Measurements from ENCODE around the gene PRPF38B. TPM values are rescaled to one million over a fixed set of nuclear protein-coding genes. Genes with fewer than 3 reads are reported as not detected.
A peak's percentile ranks its signal among the peaks of the same experiment; 100 is the strongest.

The PRPF38B gene, protein sequence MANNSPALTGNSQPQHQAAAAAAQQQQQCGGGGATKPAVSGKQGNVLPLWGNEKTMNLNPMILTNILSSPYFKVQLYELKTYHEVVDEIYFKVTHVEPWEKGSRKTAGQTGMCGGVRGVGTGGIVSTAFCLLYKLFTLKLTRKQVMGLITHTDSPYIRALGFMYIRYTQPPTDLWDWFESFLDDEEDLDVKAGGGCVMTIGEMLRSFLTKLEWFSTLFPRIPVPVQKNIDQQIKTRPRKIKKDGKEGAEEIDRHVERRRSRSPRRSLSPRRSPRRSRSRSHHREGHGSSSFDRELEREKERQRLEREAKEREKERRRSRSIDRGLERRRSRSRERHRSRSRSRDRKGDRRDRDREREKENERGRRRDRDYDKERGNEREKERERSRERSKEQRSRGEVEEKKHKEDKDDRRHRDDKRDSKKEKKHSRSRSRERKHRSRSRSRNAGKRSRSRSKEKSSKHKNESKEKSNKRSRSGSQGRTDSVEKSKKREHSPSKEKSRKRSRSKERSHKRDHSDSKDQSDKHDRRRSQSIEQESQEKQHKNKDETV
- total RNA-seq: 14.1 and 19.7 TPM in 2 replicates

DNA sequence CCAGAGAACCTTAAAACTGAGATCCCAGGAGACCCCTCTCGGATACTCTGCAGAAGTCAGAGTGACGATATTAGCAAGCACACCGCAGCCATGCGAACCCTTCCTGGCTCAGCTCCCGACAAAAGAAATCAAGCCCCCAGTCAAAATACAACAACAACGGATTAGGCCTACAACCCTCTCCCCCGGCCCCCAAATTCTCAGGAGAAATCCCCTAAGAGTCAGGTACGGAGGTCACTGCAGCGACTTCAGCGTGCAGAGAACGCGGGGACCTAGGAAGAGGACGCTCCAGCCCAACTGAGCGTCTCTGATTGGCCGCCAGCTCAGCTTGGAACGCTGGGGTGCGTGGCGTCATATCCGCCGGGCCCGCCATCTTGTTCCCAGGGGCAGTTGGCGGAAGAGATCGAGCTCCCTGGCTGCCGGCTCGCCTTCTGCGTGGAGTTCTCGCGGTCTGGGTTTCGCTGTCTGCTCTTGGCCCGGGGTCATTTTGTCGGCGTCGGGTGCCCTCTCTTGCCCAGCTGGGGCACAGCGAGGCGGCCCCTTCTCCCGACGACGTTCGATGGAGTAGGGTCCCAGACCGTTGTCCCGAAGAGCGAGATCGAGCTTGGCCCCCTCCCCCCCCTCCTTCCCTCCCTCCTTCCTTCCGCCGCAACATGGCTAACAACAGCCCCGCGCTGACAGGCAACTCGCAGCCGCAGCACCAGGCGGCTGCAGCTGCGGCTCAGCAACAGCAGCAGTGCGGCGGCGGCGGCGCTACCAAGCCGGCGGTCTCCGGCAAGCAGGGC, at the start of gene PRPF38B:
TSS of gene PRPF38B (plus strand) at position 369 of the 782 bp plus-strand sequence. CDS start at position 651, 282 bp downstream.
- peaks cover 19% of the 10 kb centered on the region for H3K4me1 ChIP-seq (ENCODE audit: insufficient read depth, low read length)
- H3K27ac ChIP-seq (ENCODE audit: low read depth, low read length): peak within 1 kb of the TSS; percentile 91
- no peaks in the 10 kb centered on the region for H3K27me3 ChIP-seq (ENCODE audit: insufficient read depth, low read length)
- peak within 1 kb of the TSS; percentile 97 for H3K4me3 ChIP-seq (ENCODE audit: insufficient read depth, low read length)
- TF ChIP-seq, protein P1, sequence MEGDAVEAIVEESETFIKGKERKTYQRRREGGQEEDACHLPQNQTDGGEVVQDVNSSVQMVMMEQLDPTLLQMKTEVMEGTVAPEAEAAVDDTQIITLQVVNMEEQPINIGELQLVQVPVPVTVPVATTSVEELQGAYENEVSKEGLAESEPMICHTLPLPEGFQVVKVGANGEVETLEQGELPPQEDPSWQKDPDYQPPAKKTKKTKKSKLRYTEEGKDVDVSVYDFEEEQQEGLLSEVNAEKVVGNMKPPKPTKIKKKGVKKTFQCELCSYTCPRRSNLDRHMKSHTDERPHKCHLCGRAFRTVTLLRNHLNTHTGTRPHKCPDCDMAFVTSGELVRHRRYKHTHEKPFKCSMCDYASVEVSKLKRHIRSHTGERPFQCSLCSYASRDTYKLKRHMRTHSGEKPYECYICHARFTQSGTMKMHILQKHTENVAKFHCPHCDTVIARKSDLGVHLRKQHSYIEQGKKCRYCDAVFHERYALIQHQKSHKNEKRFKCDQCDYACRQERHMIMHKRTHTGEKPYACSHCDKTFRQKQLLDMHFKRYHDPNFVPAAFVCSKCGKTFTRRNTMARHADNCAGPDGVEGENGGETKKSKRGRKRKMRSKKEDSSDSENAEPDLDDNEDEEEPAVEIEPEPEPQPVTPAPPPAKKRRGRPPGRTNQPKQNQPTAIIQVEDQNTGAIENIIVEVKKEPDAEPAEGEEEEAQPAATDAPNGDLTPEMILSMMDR (IDR thresholded peaks at IDR 0.05; ENCODE audit: extremely low read depth, low read depth, low read length): no peak
- H3K4me2 ChIP-seq (ENCODE audit: insufficient read depth, low read length): peak within 1 kb of the TSS; percentile 99
- H3K36me3 ChIP-seq (ENCODE audit: insufficient read depth, low read length): peaks cover 20% of the 10 kb centered on the region
- peak; percentile 96 for DNase-seq (ENCODE audit: insufficient read length, low spot score, missing footprints)
- H2AFZ ChIP-seq (ENCODE audit: low read length): peak within 1 kb of the TSS; percentile 99
- peaks cover 36% of the 10 kb centered on the region for H4K20me1 ChIP-seq (ENCODE audit: insufficient read depth, low read length)
- H3K9me3 ChIP-seq (ENCODE audit: low read depth, low read length): no peaks in the 10 kb centered on the region
- peaks cover 58% of the 10 kb centered on the region for H3K79me2 ChIP-seq (ENCODE audit: insufficient read depth, low read length)

DNA sequence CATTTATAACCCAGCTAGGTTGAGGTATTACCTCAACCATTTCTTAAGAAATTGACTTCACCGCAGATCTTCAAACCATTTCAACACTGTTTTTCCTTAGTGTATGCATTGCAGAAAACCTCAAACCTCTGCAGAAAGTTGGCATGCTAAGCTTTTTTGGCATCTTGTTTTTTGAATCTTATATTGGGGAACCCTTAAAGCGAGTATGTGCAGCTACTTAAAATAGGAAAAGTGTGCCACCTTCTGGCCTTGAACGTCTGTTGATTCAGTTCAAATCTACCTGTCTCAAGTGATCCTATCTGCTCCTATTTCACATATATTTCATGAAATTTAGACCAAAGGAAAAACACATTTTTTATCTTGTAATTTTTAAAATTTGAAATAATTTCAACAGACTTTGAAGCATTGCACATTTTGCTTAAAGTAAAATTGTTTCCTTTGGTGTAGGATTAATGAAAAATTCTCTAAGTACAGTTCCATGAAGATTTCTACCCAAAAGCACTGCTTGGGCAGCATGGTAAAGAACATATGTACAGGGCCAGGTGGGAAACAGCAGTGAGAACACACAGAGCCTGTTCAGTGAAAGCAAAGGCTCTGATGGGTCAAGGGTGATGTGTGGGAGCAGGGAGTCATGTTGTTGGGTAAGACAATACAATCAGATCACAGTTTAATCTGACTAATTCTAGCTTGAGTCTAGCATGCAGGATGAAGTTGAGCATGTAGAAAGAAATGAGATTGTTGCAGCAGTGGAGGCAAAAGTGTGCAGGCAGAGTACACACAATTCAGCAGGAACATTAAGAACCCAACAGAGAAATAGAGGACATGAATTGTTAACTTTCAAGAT, 48.4 kb upstream of the PRPF38B start:
- no peak overlapping the region for H3K27ac ChIP-seq (ENCODE audit: low read depth, low read length)
- H3K27me3 ChIP-seq (ENCODE audit: insufficient read depth, low read length): no peaks in the 10 kb centered on the region
- no peaks in the 10 kb centered on the region for H4K20me1 ChIP-seq (ENCODE audit: insufficient read depth, low read length)
- H3K79me2 ChIP-seq (ENCODE audit: insufficient read depth, low read length): no peaks in the 10 kb centered on the region
- H3K4me3 ChIP-seq (ENCODE audit: insufficient read depth, low read length): no peak overlapping the region
- peak; percentile 91 for DNase-seq (ENCODE audit: insufficient read length, low spot score, missing footprints)
- H3K9me3 ChIP-seq (ENCODE audit: low read depth, low read length): no peaks in the 10 kb centered on the region
- H3K4me2 ChIP-seq (ENCODE audit: insufficient read depth, low read length): no peak overlapping the region
- TF ChIP-seq, protein P1 (IDR thresholded peaks at IDR 0.05; ENCODE audit: extremely low read depth, low read depth, low read length): peak; percentile 64
- H2AFZ ChIP-seq (ENCODE audit: low read length): no peak overlapping the region
- H3K4me1 ChIP-seq (ENCODE audit: insufficient read depth, low read length): peaks cover 7% of the 10 kb centered on the region
- H3K36me3 ChIP-seq (ENCODE audit: insufficient read depth, low read length): no peaks in the 10 kb centered on the region

DNA sequence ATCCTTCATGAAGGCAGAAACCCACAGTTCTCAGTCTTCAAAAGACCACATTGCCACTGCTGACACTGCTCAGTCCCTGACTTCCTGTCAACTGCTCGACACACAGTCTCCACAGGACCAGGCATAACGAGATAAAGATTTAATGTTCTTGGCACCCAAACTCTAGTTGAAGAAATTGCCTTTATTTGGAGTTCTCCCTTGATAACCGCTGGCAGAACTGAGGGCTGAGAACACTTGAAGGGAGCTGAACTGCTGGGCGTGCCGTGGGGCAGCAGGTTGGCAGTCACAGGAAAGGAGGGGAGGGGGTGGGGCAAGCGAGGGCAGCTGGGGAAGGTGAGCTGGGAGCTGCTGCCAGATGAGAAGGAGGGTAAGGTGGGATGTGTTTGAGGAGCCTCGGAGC, 47.1 kb upstream of the PRPF38B start:
- Histone ChIP-seq H3K36me3 (ENCODE audit: insufficient read depth, low read length) (no peaks in the 10 kb centered on the region), H3K4me1 (ENCODE audit: insufficient read depth, low read length) (peaks cover 7% of the 10 kb centered on the region), H3K4me3 (ENCODE audit: insufficient read depth, low read length) (no peak overlapping the region), H2AFZ (ENCODE audit: low read length) (no peak overlapping the region), H3K4me2 (ENCODE audit: insufficient read depth, low read length) (no peak overlapping the region), H4K20me1 (ENCODE audit: insufficient read depth, low read length) (no peaks in the 10 kb centered on the region), H3K27me3 (ENCODE audit: insufficient read depth, low read length) (no peaks in the 10 kb centered on the region), H3K9me3 (ENCODE audit: low read depth, low read length) (no peaks in the 10 kb centered on the region), H3K27ac (ENCODE audit: low read depth, low read length) (no peak overlapping the region), H3K79me2 (ENCODE audit: insufficient read depth, low read length) (no peaks in the 10 kb centered on the region)
- no peak for DNase-seq (ENCODE audit: insufficient read length, low spot score, missing footprints)
- TF ChIP-seq, protein P1 (IDR thresholded peaks at IDR 0.05; ENCODE audit: extremely low read depth, low read depth, low read length): no peak
